SK-N-SH treated with all-trans-retinoic acid at 6 μM for 48 hours (cell line): ENCODE data around the gene ATP8A2.

Source experiments
- ARNTL ChIP-seq: fragments of 450-650 bp; formaldehyde crosslinking; IDR thresholded peaks from 2 replicates; pipeline ENCODE4 v1.5.0; 2020; ENCODE audit warnings: low read depth, mild to moderate bottlenecking, moderate library complexity, borderline replicate concordance
- BACH2 ChIP-seq: fragments of 250-450 bp; sonication (Bioruptor Pico); IDR thresholded peaks from 2 replicates; pipeline ENCODE4 v1.9.0; 2021; ENCODE audit warnings: mild to moderate bottlenecking, borderline replicate concordance
- ISL1 ChIP-seq: fragments of 250-450 bp; sonication (Bioruptor Pico); IDR thresholded peaks from 2 replicates; pipeline ENCODE4 v2.1.2; 2022; ENCODE audit warnings: mild to moderate bottlenecking, moderate library complexity

- no peak for TF ChIP-seq ISL1 (CRISPR knock-in tag)
- no peak for TF ChIP-seq BACH2 (CRISPR knock-in tag)
- no peak for TF ChIP-seq ARNTL (CRISPR knock-in tag)
Measured at GRCh38 chr13:25859528-25859927, 487.8 kb downstream of the ATP8A2 start.
